Motor neuron (in vitro differentiated cells): ENCODE results near the gene PLOD2. TPM values are rescaled to one million over a fixed set of nuclear protein-coding genes. Genes with fewer than 3 reads are reported as not detected.

ENCODE experiments used
- ATAC-seq, 8 experiments: fragments of 200-7000 bp; cut with Tn5 transposase; replicated peaks in 6 of 8; 2 replicates each; pipeline ENCODE4 v1.8.0; 2021; ENCODE audit warnings: mild to moderate bottlenecking in 8 of 8, moderate library complexity in 8 of 8
- H3K27ac ChIP-seq, 2 donors: fragments of 250-450 bp; sonication (Bioruptor Pico); 2 replicates each; pipeline ENCODE4 v1.9.0; 2021; ENCODE audit warnings: antibody characterized with exemption in 2 of 2, mild to moderate bottlenecking in 2 of 2, moderate library complexity in 1 of 2
- H3K4me1 ChIP-seq, 2 donors: fragments of 250-450 bp; sonication (Bioruptor Pico); replicated peaks in 1 of 2; 2 replicates each; pipeline ENCODE4 v1.6.1; 2021; ENCODE audit warnings: antibody characterized with exemption in 2 of 2, mild to moderate bottlenecking in 2 of 2, moderate library complexity in 1 of 2
- H3K4me3 ChIP-seq, 5 donors: fragments of 250-450 bp; sonication (Bioruptor Pico); 2 replicates each; pipeline ENCODE4 v1.9.0; 2021; ENCODE audit warnings: antibody characterized with exemption in 5 of 5, mild to moderate bottlenecking in 5 of 5, moderate library complexity in 4 of 5
- WGBS, 10 experiments: fragments of 450-650 bp; shearing (Covaris generic); methylation state at CpG; one replicate each; pipeline ENCODE4 v1.0.0; 2022; 5-methylcytosine and 5-hydroxymethylcytosine counted together
- in situ Hi-C, 9 experiments: fragments of 400-800 bp; cut with MboI; loops; one replicate each; pipeline ENCODE4 v1.15.0; 2021; ENCODE audit warnings: low sequenced_read_pairs in 9 of 9, low pct_unique_long_range_greater_than_20kb in 2 of 9; ENCODE audit not compliant: unreplicated experiment in 9 of 9
- total RNA-seq, 8 experiments: library from RNA; unstranded; fragments of 300-600 nt; gene quantifications; 2 replicates each; pipeline versions ENCODE4 v1.2.3 to v1.2.4, GENCODE V29; 2022

PLOD2 gene
- total RNA-seq, 8 experiments from 2014 or later = 15.9 to 105 (median 32.7) TPM

DNA sequence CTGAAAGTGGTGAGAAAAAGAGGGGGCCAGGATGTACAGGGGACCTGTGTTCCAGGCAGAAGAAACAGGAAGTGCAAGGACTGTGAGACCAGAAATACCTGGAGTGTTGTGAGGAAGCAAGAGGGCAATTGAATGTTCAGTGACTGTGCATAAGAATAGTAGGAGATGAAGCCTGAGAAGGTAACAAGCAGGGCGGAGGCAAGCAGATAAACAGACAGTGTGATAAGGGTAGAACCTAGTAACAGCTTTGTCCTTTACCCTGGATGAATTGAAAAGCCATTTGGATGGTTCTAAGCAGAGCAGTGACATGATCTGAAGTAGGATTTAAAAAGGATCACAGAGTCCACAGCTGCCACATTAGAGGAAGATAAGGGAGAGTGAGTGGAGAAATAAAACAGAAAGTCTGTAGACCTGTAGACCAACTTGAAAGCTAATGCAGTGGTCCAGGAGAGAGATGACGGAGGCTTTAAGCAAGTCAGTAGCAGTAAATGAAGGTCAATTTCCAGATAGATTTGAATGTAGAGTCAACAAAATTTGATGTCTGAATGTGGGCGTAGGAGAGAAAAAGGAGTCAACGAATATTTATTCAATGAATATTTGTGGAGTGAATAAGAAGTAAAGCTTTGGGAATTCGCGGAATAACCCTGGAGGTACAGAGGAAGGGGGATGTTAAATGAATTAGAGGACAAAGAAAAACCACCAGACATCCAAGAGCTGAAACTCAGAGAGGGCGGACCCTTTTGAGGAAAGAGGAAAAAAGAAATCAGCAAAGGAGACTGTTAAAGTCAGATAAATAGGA is 4.2 kb upstream of the PLOD2 start:
- Histone ChIP-seq H3K4me1 (peaks cover 3 to 8% of the 10 kb centered on the region in 2 donors), H3K27ac (no peak overlapping the region), H3K4me3 (no peak overlapping the region)
- in situ Hi-C loops = loop anchor here in 2 of 9 experiments (10.0 to 25.0 kb wide), 2 partner anchors 90 to 103 kb away; no protein-coding TSS in a partner anchor
- ATAC-seq = no peak
- 30 to 97% (median 89%) methylated on average over 4 to 7 of the region's 7 CpGs; no CpG with 5 or more reads in 1 of the 10 experiments for WGBS, 10 experiments

DNA sequence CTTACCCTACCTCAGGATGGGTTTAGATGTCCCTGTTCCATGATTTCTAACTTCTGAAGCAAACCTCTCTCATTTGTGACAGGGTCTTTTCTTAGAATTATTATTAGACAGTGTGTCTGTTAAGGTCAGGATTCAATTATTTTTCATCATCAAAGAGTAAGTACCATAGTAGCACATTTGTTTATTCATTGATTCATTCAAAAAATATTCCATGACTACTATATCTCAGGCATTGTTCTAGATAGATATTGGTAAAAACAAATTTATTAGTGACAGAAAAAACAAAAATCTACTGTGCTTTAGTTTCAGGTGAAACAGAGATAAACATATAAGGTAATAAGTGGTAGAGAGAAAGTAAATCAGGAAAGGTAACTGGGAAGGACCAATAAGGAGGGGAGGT is 3.5 kb upstream of the PLOD2 start:
- H3K4me3 ChIP-seq = no peak overlapping the region
- peaks cover 3 to 8% of the 10 kb centered on the region in 2 donors for H3K4me1 ChIP-seq
- in situ Hi-C loops = loop anchor here in 2 of 9 experiments (10.0 to 25.0 kb wide), 2 partner anchors 90 to 102 kb away; no protein-coding TSS in a partner anchor
- no peak overlapping the region for H3K27ac ChIP-seq
- ATAC-seq = no peak

DNA sequence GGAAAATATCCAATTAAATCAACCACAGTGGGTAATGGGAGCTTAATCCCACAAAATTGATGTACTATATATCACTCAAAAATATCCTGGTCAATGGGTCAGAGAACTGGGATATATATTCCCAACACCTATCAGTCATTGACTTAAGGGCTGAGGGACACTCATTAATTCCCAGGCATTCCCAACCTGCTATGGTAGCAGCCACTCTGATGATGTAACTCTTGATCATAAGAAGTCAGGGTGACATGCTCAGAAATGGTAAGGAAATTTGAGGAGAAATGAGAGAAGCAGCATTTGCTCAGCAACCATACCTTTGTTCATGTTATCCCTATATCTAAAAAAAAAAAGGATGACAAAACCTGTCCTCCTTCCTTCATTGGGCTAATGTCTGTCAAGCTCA is 3.1 kb upstream of the PLOD2 start:
- ATAC-seq = no peak
- no peak overlapping the region for H3K4me3 ChIP-seq
- in situ Hi-C loops = loop anchor here in 2 of 9 experiments (10.0 to 25.0 kb wide), 2 partner anchors 89 to 102 kb away; no protein-coding TSS in a partner anchor
- no peak overlapping the region for H3K27ac ChIP-seq
- peaks cover 3 to 8% of the 10 kb centered on the region in 2 donors for H3K4me1 ChIP-seq

DNA sequence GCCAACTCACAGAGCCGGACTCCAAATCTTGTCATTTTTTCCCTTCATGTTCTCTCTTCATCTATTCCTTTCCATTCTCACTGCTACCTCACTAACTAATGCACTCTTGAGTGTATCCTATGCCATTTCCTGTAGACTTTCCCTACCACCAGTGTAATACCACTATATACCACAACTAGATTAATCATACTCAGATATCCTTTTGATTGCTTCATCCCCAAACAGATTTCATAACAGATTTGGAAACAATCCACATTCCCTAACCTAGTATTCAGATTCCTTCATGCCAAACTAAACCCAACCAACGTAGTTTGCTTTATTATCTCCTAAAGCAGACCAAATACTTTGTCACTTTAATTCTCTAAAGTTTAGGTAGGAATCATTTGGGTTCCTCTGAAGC is 2.6 kb upstream of the PLOD2 start:
- Histone ChIP-seq H3K4me1 (peaks cover 5 to 8% of the 10 kb centered on the region in 2 donors), H3K4me3 (no peak overlapping the region), H3K27ac (no peak overlapping the region)
- in situ Hi-C loops = loop anchor here in 2 of 9 experiments (10.0 to 25.0 kb wide), 2 partner anchors 89 to 101 kb away; no protein-coding TSS in a partner anchor
- WGBS, 10 experiments = 46 to 100% (median 94%) methylated on average over 1 to 2 of the region's 2 CpGs; no CpG with 5 or more reads in 1 of the 10 experiments
- no peak for ATAC-seq

DNA sequence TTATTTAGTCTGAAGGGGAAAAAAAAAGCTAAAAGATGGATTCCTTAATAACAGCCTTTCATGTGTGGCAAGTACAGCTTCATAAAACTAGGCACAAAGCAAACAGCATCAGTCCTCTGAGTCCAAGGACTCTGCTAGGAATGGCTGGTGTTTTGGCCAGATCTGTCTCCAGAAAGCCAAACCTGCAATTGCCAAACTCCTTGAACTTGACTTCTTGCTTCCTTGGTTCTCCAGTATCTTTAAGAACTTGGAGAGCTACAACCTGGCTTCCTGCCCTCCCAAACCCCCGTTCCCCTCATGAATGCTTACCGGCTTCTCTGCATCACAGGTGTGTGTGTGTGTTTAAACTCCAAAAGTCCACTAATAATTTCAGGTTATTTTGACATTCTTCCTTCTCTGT is 1.6 kb upstream of the PLOD2 start:
- 92 to 100% (median 100%) methylated on average over 1 to 2 of the region's 2 CpGs; no CpG with 5 or more reads in 3 of the 10 experiments for WGBS, 10 experiments
- Histone ChIP-seq H3K4me1 (peaks cover 15% of the 10 kb centered on the region in 2 donors), H3K4me3 (no peak overlapping the region), H3K27ac (no peak overlapping the region)
- in situ Hi-C loops = loop anchor here in 2 of 9 experiments (10.0 to 25.0 kb wide), 2 partner anchors 88 to 100 kb away; no protein-coding TSS in a partner anchor
- no peak for ATAC-seq

DNA sequence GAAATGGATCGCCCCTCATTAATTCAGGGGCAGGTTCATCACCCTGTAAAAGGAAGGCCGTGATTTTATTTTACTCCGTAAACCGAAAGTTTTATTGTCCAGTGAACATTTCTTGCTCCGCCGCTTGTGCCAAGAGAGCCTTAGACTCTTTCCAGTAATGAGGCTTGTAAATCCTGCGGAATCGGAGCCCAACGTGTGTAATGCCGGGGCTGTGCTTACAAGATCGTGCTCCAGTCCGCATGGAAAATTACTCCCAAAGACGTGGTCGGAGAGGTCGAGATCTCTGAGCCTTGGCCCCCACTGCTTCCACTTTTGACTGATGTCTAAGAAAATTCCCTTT is 649 bp upstream of the PLOD2 start:
- Histone ChIP-seq H3K27ac (peak overlapping the region; percentile 80 to 86), H3K4me1 (peaks cover 19% of the 10 kb centered on the region in 2 donors), H3K4me3 (peak overlapping the region; percentile 55 to 74 (median 66))
- in situ Hi-C loops = loop anchor here in 2 of 9 experiments (10.0 to 25.0 kb wide), 2 partner anchors 87 to 99 kb away; no protein-coding TSS in a partner anchor
- peak in 2 of 8 experiments; percentile 3 for ATAC-seq
- WGBS, 10 experiments = 0 to 64% (median 32%) methylated on average over 1 to 13 of the region's 15 CpGs; no CpG with 5 or more reads in 2 of the 10 experiments

DNA sequence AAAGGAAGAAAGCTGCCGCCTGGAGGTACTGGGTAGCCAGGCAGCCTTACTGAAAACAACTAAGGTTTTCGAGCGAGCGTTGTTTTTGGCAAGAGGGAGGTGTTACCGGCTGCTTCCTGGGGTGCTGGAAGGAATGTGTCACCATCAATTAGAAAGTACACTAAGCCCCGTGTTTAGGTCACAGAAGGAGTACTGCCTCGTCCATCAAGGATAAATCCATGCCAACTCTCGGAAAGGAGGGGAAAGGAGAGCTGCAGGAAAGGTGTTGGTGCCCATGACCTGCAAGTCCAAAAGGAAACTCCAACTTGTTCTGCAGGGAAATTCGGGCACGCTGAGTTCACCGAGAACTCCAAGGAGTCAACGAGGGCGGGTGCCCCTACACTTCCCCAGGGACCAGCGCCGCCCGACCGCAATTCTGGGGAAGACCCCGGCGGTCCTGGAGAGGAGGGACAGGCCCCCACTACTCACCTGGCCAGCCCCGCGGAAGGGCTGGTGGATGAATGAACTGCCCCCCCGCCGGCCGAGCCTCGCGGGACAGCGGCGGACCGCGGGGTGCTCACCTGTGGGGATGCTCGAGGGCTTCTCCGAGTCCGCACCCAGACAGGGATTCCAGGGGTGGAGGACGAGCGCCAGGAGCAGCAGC is 542 bp downstream of the PLOD2 start:
- 0 to 7% (median 0%) methylated on average over 2 to 5 of the region's 35 CpGs; no CpG with 5 or more reads in 4 of the 10 experiments for WGBS, 10 experiments
- in situ Hi-C loops = loop anchor here in 2 of 9 experiments (10.0 to 25.0 kb wide), 2 partner anchors 86 to 98 kb away; no protein-coding TSS in a partner anchor
- peak; percentile 13 to 46 (median 26) for ATAC-seq
- peak overlapping the region; percentile 55 to 74 (median 66) for H3K4me3 ChIP-seq
- peaks cover 19 to 23% of the 10 kb centered on the region in 2 donors for H3K4me1 ChIP-seq
- peak overlapping the region; percentile 80 to 86 for H3K27ac ChIP-seq

- peak overlapping the region; percentile 55 to 74 (median 66) for H3K4me3 ChIP-seq
- in situ Hi-C loops = loop anchor here in 2 of 9 experiments (10.0 to 25.0 kb wide), 2 partner anchors 85 to 97 kb away; no protein-coding TSS in a partner anchor
- ATAC-seq = no peak
- peaks cover 19 to 23% of the 10 kb centered on the region in 2 donors for H3K4me1 ChIP-seq
- H3K27ac ChIP-seq = peak overlapping the region in 1 of 2 donors; percentile 86
- WGBS, 10 experiments = 2 to 20% (median 6%) methylated on average over 4 to 7 of the region's 7 CpGs
Measured at GRCh38 chr3:146159616-146160320, 1.2 kb downstream of the PLOD2 start.

- Histone ChIP-seq H3K4me3 (peak overlapping the region; percentile 55 to 74 (median 66)), H3K27ac (no peak overlapping the region), H3K4me1 (peaks cover 19 to 23% of the 10 kb centered on the region in 2 donors)
- no peak for ATAC-seq
- WGBS, 10 experiments = 20 to 94% (median 60%) methylated on average over 1 to 4 of the region's 4 CpGs
- in situ Hi-C loops = loop anchor here in 1 of 9 experiments (25.0 kb wide), 1 partner anchor 97 kb away; no protein-coding TSS in a partner anchor
Measured at GRCh38 chr3:146159037-146159436, 1.9 kb downstream of the PLOD2 start.

GRCh38 chr3:146157325-146158060 is 3.5 kb downstream of the PLOD2 start:
- peaks cover 19 to 22% of the 10 kb centered on the region in 2 donors for H3K4me1 ChIP-seq
- no peak for ATAC-seq
- 19 to 100% (median 83%) methylated on average over 1 to 2 of the region's 2 CpGs; no CpG with 5 or more reads in 1 of the 10 experiments for WGBS, 10 experiments
- H3K27ac ChIP-seq = no peak overlapping the region
- in situ Hi-C loops = loop anchor here in 1 of 9 experiments (25.0 kb wide), 1 partner anchor 95 kb away; no protein-coding TSS in a partner anchor
- no peak overlapping the region for H3K4me3 ChIP-seq

DNA sequence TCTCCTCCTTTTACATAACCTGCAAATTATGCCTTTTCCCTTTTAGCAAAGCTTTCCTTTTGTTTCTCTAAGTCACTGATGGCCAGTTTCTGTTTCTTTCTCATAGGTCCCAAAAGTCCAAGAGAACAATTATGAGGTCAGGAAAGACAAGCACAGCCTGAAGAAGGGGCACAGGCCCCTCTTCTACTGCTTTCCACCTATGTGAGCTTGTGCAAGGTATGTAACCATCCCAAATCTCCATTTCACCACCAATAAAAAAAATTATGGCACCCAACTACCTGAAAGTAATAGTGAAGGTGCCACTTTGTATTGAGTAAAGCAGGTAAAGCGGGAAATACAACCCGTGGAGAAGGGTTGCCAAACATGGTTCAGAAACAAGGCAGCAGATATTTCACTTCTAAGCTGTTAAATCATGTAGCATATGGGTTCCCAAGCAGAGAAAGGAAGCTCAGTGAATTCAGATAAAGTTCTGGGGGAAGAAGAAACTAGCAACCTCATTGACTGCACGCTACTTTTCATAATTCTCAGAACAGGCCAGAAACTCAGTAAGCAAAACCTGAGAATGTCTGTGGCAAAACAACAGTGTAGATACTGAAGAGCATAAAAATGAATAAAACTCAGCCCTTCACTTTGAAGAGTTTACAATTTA is 4.2 kb downstream of the PLOD2 start:
- no peak for ATAC-seq
- in situ Hi-C loops = loop anchor here in 1 of 9 experiments (25.0 kb wide), 1 partner anchor 94 kb away; no protein-coding TSS in a partner anchor
- Histone ChIP-seq H3K4me1 (peaks cover 17 to 19% of the 10 kb centered on the region in 2 donors), H3K27ac (no peak overlapping the region), H3K4me3 (no peak overlapping the region)
- 60 to 97% (median 86%) methylated on average over 1 to 3 of the region's 3 CpGs; no CpG with 5 or more reads in 3 of the 10 experiments for WGBS, 10 experiments
